Stimulated activated CD8-positive, alpha-beta memory T cell treated with anti-CD3 and anti-CD28 coated beads, Interleukin-7, amount 100 ng/mL, for 4 hours (primary cell): ENCODE data around the gene CDH13.

Experiments
- DNase-seq, 2 donors: peaks; one replicate each; pipeline ENCODE4 v3.0.0-alpha.2; 2020; ENCODE audit warnings: low read depth in 2 of 2

CDH13 gene

GRCh38 chr16:83681381-83681956 lies 1054.7 kb downstream of the CDH13 start:
- no peak for DNase-seq

GRCh38 chr16:83682116-83682867 lies 1055.5 kb downstream of the CDH13 start:
- DNase-seq = no peak

- DNase-seq = no peak
Measured at GRCh38 chr16:83682868-83683235, 1056.1 kb downstream of the CDH13 start.

DNA sequence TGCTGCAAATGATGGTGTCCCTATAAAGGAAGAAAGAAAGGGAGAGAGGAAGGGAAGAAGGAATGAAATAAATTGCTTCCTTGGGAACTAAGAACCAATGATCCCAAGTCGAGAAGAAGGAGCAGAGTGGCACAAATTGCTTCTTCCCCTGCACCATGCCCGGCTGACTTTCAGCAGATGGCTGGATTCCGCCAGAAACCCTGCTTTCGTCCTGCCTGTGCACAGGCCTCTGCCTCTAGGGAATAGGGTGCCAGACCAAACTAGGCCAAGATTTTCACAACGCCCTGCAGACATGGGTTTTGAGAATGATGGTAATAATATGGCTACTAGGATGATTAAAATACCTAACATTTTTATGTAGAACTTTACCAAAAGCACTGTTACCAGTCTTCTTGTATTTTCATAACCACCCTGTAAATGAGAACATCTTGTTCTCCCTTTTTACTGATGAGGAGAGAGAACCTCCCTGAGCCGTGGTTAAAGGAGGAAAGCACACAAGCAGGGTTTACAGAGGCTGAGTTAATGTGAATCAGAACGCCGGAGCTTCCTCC lies 1058.9 kb downstream of the CDH13 start:
- no peak for DNase-seq

DNA sequence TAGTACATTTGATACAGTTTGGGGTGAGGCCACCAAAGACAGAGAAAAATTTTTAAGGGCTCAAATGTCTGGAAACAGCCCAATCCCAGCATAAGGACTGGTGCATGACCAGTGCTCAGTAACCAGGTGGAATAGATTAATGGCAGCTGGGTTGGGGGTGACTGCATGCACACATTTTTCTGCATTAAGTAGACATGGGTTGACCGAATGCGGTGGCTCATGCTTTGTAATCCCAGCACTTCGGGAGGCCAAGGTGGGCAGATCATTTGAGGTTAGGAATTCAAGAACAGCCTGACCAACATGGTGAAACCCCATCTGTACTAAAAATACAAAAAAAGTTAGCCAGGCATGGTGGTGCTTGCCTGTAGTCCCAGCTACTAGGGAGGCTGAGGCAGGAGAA lies 1060.0 kb downstream of the CDH13 start:
- DNase-seq = no peak

- DNase-seq = no peak
Measured at GRCh38 chr16:83689385-83689831, 1062.6 kb downstream of the CDH13 start.

GRCh38 chr16:83692224-83692623 lies 1065.5 kb downstream of the CDH13 start:
- DNase-seq = no peak

DNA sequence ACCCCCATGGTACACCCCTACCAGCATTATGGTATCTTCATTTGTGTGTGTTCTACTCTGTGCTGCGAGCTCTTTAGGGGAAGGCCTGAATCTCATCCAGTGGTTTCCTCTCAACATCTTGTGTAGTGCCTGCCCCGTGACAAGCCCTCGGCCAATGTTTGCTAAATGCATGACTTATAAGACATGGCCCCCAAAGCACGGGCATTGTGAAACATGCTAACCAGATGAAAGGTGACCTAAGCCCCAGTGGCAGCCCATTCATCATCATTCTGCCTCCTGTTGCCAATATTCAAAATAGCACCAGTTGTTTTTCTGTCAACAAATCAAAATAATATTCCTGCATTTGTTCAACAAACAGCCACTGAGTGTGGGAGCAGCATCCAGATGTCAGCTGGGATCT lies 1072.2 kb downstream of the CDH13 start:
- DNase-seq = no peak

GRCh38 chr16:83699817-83700216 lies 1073.0 kb downstream of the CDH13 start:
- DNase-seq = no peak

DNA sequence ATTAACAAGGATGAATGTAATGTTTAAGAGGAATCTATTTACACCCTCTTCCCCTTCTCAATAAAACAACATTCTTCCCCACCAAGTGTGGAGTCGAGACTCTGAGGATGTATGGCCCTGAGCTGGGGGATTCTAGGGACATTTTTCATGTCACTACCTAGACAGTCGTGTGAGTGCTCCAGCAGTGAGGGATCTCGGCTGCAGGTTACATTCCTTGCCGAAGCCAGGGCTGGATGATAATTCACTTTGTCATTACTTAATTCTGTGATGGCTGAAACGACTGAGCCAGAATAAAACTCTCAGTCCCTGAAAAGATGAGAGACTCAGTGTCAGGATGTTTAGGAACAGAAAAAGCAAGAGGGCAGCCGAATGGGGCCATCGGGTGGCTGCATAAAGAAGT lies 1074.1 kb downstream of the CDH13 start:
- DNase-seq = no peak

- DNase-seq = no peak
Measured at GRCh38 chr16:83701494-83701893, 1074.7 kb downstream of the CDH13 start.

- no peak for DNase-seq
Measured at GRCh38 chr16:83704656-83705055, 1077.9 kb downstream of the CDH13 start.

GRCh38 chr16:83705856-83706255 lies 1079.1 kb downstream of the CDH13 start:
- no peak for DNase-seq

GRCh38 chr16:83706394-83706793 lies 1079.6 kb downstream of the CDH13 start:
- no peak for DNase-seq

GRCh38 chr16:83711069-83711468 lies 1084.3 kb downstream of the CDH13 start:
- no peak for DNase-seq

DNA sequence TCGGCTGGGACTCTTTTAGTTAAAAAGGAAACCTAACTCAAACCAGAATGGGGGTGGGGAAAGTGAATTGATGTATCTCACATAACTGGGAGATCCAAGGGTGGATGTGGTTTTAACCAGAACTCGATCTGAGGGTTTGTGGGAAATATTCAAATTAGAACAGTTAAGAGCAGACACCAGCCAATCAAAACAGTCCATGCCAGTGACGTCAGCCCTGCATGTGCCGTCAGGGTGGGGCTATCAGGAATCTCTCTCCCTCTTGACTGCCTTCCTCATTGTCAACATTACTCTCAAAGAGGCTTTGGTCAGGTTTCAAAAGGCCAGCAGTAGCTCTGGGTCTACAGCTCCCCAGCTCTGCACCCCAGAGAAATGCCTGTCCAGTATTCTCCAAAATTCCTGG lies 1086.8 kb downstream of the CDH13 start:
- DNase-seq = no peak

DNA sequence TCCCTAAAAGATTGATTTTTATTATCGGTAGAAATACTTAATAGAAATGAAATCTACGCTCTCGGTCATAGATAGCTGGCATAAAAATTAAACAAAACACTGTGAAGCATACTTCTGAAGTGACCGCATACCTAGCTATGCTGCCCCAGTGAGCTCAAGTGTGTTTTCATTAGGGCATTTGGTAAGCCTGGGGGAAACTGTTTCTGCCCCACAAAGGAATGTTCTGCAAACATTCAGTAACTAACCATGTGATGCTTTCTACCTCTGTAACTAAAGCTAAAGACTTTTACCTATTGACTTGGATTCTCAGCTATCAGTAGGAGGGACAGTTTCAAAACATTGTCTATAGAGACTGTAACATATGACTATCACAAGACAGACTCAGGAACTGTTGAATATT lies 1087.5 kb downstream of the CDH13 start:
- DNase-seq = no peak

GRCh38 chr16:83715217-83715920 lies 1088.6 kb downstream of the CDH13 start:
- no peak for DNase-seq

- DNase-seq = no peak
Measured at GRCh38 chr16:83717308-83717707, 1090.5 kb downstream of the CDH13 start.

DNA sequence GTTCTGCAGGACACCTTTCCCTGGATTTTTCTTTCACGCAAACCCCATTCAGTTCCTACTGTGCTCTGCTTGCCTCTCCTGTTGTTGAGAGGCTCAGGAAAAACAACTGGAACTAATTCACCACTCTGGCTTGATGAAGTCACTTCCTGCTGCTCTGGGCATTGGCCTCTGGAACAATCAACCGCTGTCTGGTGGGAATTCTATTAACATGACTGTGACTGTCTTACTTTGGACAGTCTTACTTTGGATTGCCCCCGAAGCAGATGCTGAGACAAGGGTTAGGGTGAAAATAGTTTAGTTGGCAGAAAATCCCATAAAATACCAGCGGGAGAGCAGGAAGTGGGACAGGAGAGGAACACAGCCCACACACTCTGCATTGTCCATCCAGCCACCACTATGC lies 1091.0 kb downstream of the CDH13 start:
- DNase-seq = no peak

GRCh38 chr16:83720213-83720612 lies 1093.4 kb downstream of the CDH13 start:
- no peak for DNase-seq

GRCh38 chr16:83720981-83721380 lies 1094.2 kb downstream of the CDH13 start:
- no peak for DNase-seq

- no peak for DNase-seq
Measured at GRCh38 chr16:83721676-83722075, 1094.9 kb downstream of the CDH13 start.
